GM19397 (cell line): ENCODE measurements around the gene NKAIN2.
"Not testable (repeated sequence)": the region's sequence is repeated elsewhere in the genome, so short reads cannot be mapped to it uniquely, and the experiment has no call there.

Experiments
- ATAC-seq: cut with Tn5 transposase; IDR thresholded peaks from one replicate; pipeline ENCODE4 v1.9.1; 2021; ENCODE audit warnings: mild to moderate bottlenecking, moderate library complexity; ENCODE audit not compliant: unreplicated experiment

Gene NKAIN2

GRCh38 chr6:124294574-124295200 is 491.0 kb downstream of the NKAIN2 start:
- no peak for ATAC-seq

- no peak for ATAC-seq
Observed at GRCh38 chr6:124297507-124297906, 493.8 kb downstream of the NKAIN2 start.

- no peak for ATAC-seq
Observed at GRCh38 chr6:124298730-124299129, 495.1 kb downstream of the NKAIN2 start.

- not testable (repeated sequence) for ATAC-seq
Observed at GRCh38 chr6:124300907-124301306, 497.2 kb downstream of the NKAIN2 start.

GRCh38 chr6:124303971-124304370 is 500.3 kb downstream of the NKAIN2 start:
- ATAC-seq = no peak

GRCh38 chr6:124310139-124310538 is 506.5 kb downstream of the NKAIN2 start:
- no peak for ATAC-seq

GRCh38 chr6:124319410-124319809 is 515.7 kb downstream of the NKAIN2 start:
- no peak for ATAC-seq

- no peak for ATAC-seq
Observed at GRCh38 chr6:124324237-124324636, 520.6 kb downstream of the NKAIN2 start.

GRCh38 chr6:124330197-124330596 is 526.5 kb downstream of the NKAIN2 start:
- ATAC-seq = no peak

GRCh38 chr6:124334359-124334758 is 530.7 kb downstream of the NKAIN2 start:
- no peak for ATAC-seq

- ATAC-seq = no peak
Observed at GRCh38 chr6:124339610-124340334, 536.1 kb downstream of the NKAIN2 start.

GRCh38 chr6:124348339-124348738 is 544.7 kb downstream of the NKAIN2 start:
- not testable (repeated sequence) for ATAC-seq

- no peak for ATAC-seq
Observed at GRCh38 chr6:124355146-124355545, 551.5 kb downstream of the NKAIN2 start.

- no peak for ATAC-seq
Observed at GRCh38 chr6:124356276-124356810, 552.7 kb downstream of the NKAIN2 start.

GRCh38 chr6:124356811-124357210 is 553.1 kb downstream of the NKAIN2 start:
- no peak for ATAC-seq

GRCh38 chr6:124368131-124368530 is 564.5 kb downstream of the NKAIN2 start:
- ATAC-seq = no peak

- ATAC-seq = no peak
Observed at GRCh38 chr6:124371974-124372475, 568.4 kb downstream of the NKAIN2 start.

GRCh38 chr6:124373386-124373785 is 569.7 kb downstream of the NKAIN2 start:
- no peak for ATAC-seq

GRCh38 chr6:124389127-124389526 is 585.5 kb downstream of the NKAIN2 start:
- ATAC-seq = no peak

- ATAC-seq = no peak
Observed at GRCh38 chr6:124393536-124393935, 589.9 kb downstream of the NKAIN2 start.

GRCh38 chr6:124396361-124396760 is 592.7 kb downstream of the NKAIN2 start:
- ATAC-seq = no peak
